GM12878 (cell line): ENCODE data around the gene PAXX. TPM values are rescaled to one million over a fixed set of nuclear protein-coding genes. Genes with fewer than 3 reads are reported as not detected.

Source experiments
- ATAC-seq: fragments of 200-7000 bp; cut with Tn5 transposase; 3 replicates; pipeline ENCODE4 v1.9.1; 2020; ENCODE audit warnings: mild to moderate bottlenecking, moderate library complexity
- BruUV-seq: library from RNA; stranded (reverse); fragments of 400-500 nt; replicated peaks from 2 replicates; lab custom pipeline; 2021; lab: Mats Ljungman, UMichigan
- CTCF ChIA-PET: fragments of 300-600 bp; sonication (Branson Sonifier 250); formaldehyde crosslinking; extraction: SDS; loops from one replicate; lab custom pipeline; 2021; ENCODE audit warnings: inconsistent platforms; lab: Yijun Ruan, JAX
- POLR2A ChIA-PET: fragments of 350-600 bp; formaldehyde crosslinking; extraction: SDS; loops from one replicate; lab custom pipeline; 2021; ENCODE audit warnings: inconsistent platforms; lab: Charles Lee
- RAD21 ChIA-PET: fragments of 300-600 bp; sonication (Branson Sonifier 250); formaldehyde crosslinking; loops from one replicate; lab custom pipeline; 2023; ENCODE audit warnings: antibody characterized with exemption; ENCODE audit not compliant: unreplicated experiment; lab: Charles Lee
- SMC1A ChIA-PET: fragments of 300-600 bp; sonication (Branson Sonifier 250); formaldehyde crosslinking; loops from one replicate; lab custom pipeline; 2023; ENCODE audit not compliant: unreplicated experiment, uncharacterized antibody; lab: Charles Lee
- DNase-seq: peaks from one replicate; pipeline ENCODE4 v3.0.0-alpha.2; 2011; ENCODE audit warnings: low read depth, low spot score
- FAIRE-seq: peaks from 3 replicates; lab custom pipeline; 2011; peaks lifted over from hg19 to GRCh38; lab: Jason Lieb, UNC
- H2AFZ ChIP-seq: 2 replicates; pipeline ENCODE4 v1.6.0; 2011; ENCODE audit warnings: low read depth, low read length, control low read depth; ENCODE audit not compliant: control insufficient read depth
- H3K27ac ChIP-seq: 2 replicates; pipeline ENCODE4 v1.5.1; 2011; ENCODE audit warnings: control low read depth; ENCODE audit not compliant: control insufficient read depth, insufficient read depth
- H3K27me3 ChIP-seq, 2 experiments: replicated peaks in 1 of 2; 2 replicates each; pipeline versions ENCODE4 v1.6.0 to v1.6.1; 2011; ENCODE audit warnings: low read length in 1 of 2; ENCODE audit not compliant: control insufficient read depth in 2 of 2, insufficient read depth in 2 of 2
- H3K36me3 ChIP-seq, 2 experiments: 2 replicates each; pipeline ENCODE4 v1.5.1; 2011; ENCODE audit warnings: low read length in 1 of 2; ENCODE audit not compliant: control insufficient read depth in 2 of 2, insufficient read depth in 2 of 2
- H3K4me1 ChIP-seq: 2 replicates; pipeline ENCODE4 v1.6.1; 2011; ENCODE audit warnings: mild to moderate bottlenecking, low read length, moderate library complexity, mixed read lengths; ENCODE audit not compliant: control insufficient read depth, insufficient read depth
- H3K4me2 ChIP-seq: 2 replicates; pipeline ENCODE4 v1.6.0; 2011; ENCODE audit warnings: control low read depth; ENCODE audit not compliant: control insufficient read depth, insufficient read depth
- H3K4me3 ChIP-seq: fragments of 200-600 bp; sonication (generic); 2 replicates; pipeline ENCODE4 v1.5.1; 2016
- H3K79me2 ChIP-seq: 2 replicates; pipeline ENCODE4 v1.6.0; 2011; ENCODE audit warnings: low read length; ENCODE audit not compliant: control insufficient read depth, insufficient read depth
- H3K9ac ChIP-seq: 2 replicates; pipeline ENCODE4 v1.8.0; 2011; ENCODE audit warnings: low read length, control low read depth, mixed read lengths; ENCODE audit not compliant: control insufficient read depth, insufficient read depth
- H3K9me3 ChIP-seq: replicated peaks from 3 replicates; pipeline ENCODE4 v1.5.1; 2011; ENCODE audit warnings: mild to moderate bottlenecking, low read length; ENCODE audit not compliant: control insufficient read depth, insufficient read depth
- H4K20me1 ChIP-seq: 2 replicates; pipeline ENCODE4 v1.6.0; 2011; ENCODE audit not compliant: control insufficient read depth, insufficient read depth
- ATF3 ChIP-seq: IDR thresholded peaks from 2 replicates; pipeline ENCODE4 v1.6.1; 2011; ENCODE audit warnings: low read depth, mild to moderate bottlenecking, low read length, moderate library complexity, borderline replicate concordance; ENCODE audit errors: extremely low read depth
- BCL11A ChIP-seq: IDR thresholded peaks from 2 replicates; pipeline ENCODE4 v1.6.1; 2011; ENCODE audit warnings: low read depth, low read length
- DPF2 ChIP-seq: fragments of 450-650 bp; IDR thresholded peaks from 2 replicates; pipeline ENCODE4 v1.6.1; 2017; ENCODE audit warnings: mild to moderate bottlenecking
- E4F1 ChIP-seq: fragments of 450-650 bp; IDR thresholded peaks from 2 replicates; pipeline ENCODE4 v1.6.1; 2018; ENCODE audit warnings: borderline replicate concordance, mild to moderate bottlenecking; ENCODE audit not compliant: partially characterized antibody
- FOXK2 ChIP-seq: fragments of 450-650 bp; IDR thresholded peaks from 2 replicates; pipeline ENCODE4 v1.6.1; 2017; ENCODE audit warnings: mild to moderate bottlenecking, moderate library complexity
- KAT2A ChIP-seq: conservative IDR thresholded peaks from 2 replicates; pipeline ENCODE4 v1.6.1; 2011; ENCODE audit warnings: low read depth, low read length; ENCODE audit not compliant: control insufficient read depth
- LARP7 ChIP-seq: fragments of 450-650 bp; IDR thresholded peaks from 2 replicates; pipeline ENCODE4 v1.6.1; 2017; ENCODE audit warnings: mild to moderate bottlenecking
- NKRF ChIP-seq: fragments of 450-650 bp; conservative IDR thresholded peaks from 2 replicates; pipeline ENCODE4 v1.6.1; 2017; ENCODE audit warnings: mild to moderate bottlenecking, moderate library complexity
- NR2C1 ChIP-seq: fragments of 450-650 bp; IDR thresholded peaks from 2 replicates; pipeline ENCODE4 v1.6.1; 2017; ENCODE audit warnings: antibody characterized with exemption, mild to moderate bottlenecking, moderate library complexity
- NR2C2 ChIP-seq: IDR thresholded peaks from 2 replicates; pipeline ENCODE4 v1.6.1; 2011; ENCODE audit warnings: borderline replicate concordance, low read depth; ENCODE audit not compliant: control insufficient read depth, insufficient read length
- RBBP5 ChIP-seq: fragments of 200-600 bp; sonication (generic); conservative IDR thresholded peaks from 2 replicates; pipeline ENCODE4 v1.6.1; 2016
- YY1 ChIP-seq: IDR thresholded peaks from 2 replicates; pipeline ENCODE4 v1.6.1; 2011; ENCODE audit warnings: low read depth, mild to moderate bottlenecking, low read length
- WGBS: methylation state at CpG from one replicate; pipeline ENCODE4 v1.1.6; 2016; ENCODE audit warnings: low lambda C conversion rate; ENCODE audit not compliant: insufficient replicate concordance, insufficient coverage; ENCODE audit errors: missing lambda C conversion rate; 5-methylcytosine and 5-hydroxymethylcytosine counted together
- in situ Hi-C: fragments of 300-500 bp; cut with MboI; formaldehyde crosslinking; loops from 9 replicates; pipeline ENCODE4 v1.14.3; 2018; ENCODE audit warnings: mixed read lengths
- intact Hi-C: fragments of 100-400 bp; cut with micrococcal nuclease; formaldehyde crosslinking; loops from one replicate; pipeline ENCODE4 v1.14.2; 2022; ENCODE audit not compliant: unreplicated experiment
- polyA plus RNA-seq, 11 experiments: library from polyadenylated mRNA; depleted of rRNA in 4 of 11; unstranded in 6 of 11; stranded (reverse) in 5 of 11; fragments of >200 nt; fragmentation: Nextera tagmentation in 4 of 11; fragmentation: Illumina TruSeq in 1 of 11; extraction: Ambion mirVana in 4 of 11; extraction: Trizol in 1 of 11; gene quantifications; 1 replicate in 1 of 11; 2 replicates in 10 of 11; pipeline versions ENCODE4 v1.2.1 to v1.2.3, GENCODE V29; 2011 to 2016; ENCODE audit warnings: inconsistent platforms in 2 of 11, missing spikeins in 2 of 11, low read depth in 1 of 11
- total RNA-seq, 4 experiments: library from RNA; depleted of rRNA in 3 of 4; stranded (reverse); fragments of >200 nt in 3 of 4; fragmentation: Illumina TruSeq in 1 of 4; extraction: Trizol in 1 of 4; gene quantifications; 2 replicates each; pipeline versions ENCODE4 v1.2.1 to v1.2.3, GENCODE V29; 2013 to 2021
- TF ChIP-seq, protein P1 (sequence below): fragments of 450-650 bp; IDR thresholded peaks from 2 replicates; pipeline ENCODE4 v1.6.1; 2017; ENCODE audit warnings: mild to moderate bottlenecking, moderate library complexity
- TF ChIP-seq, protein P2 (sequence below): IDR thresholded peaks from 2 replicates; pipeline ENCODE4 v1.6.1; 2011; ENCODE audit warnings: mild to moderate bottlenecking, low read depth, low read length, moderate library complexity; ENCODE audit not compliant: insufficient replicate concordance

The PAXX gene
- total and polyA plus RNA-seq, 10 of the 15 experiments (the other 5 are each of a cell fraction or from before 2014, with no cell fraction given), result 0.18 to 60.6 (median 29.5) TPM

- BruUV-seq, result no TSS peak
- ChIA-PET RAD21 (no interaction called here), CTCF (no interaction called here), POLR2A (no interaction called here), SMC1A (no interaction called here)
- 26% methylated on average over 11 of the region's 11 CpGs for WGBS
- in situ Hi-C loops, result no loop called here
- ATAC-seq (no peak), FAIRE-seq (no peak), DNase-seq (no peak)
- intact Hi-C loops, result no loop called here
- Histone ChIP-seq H3K36me3 (no peaks in the 10 kb centered on the region), H4K20me1 (peaks cover 3% of the 10 kb centered on the region; the same call in 1 of the 2 replicates), H3K4me3 (no peak overlapping the region), H3K79me2 (no peaks in the 10 kb centered on the region), H3K9ac (no peak overlapping the region), H3K9me3 (no peaks in the 10 kb centered on the region), H3K27ac (no peak overlapping the region), H3K4me1 (no peaks in the 10 kb centered on the region), H3K4me2 (no peak overlapping the region), H2AFZ (no peak overlapping the region), H3K27me3 (peaks cover 5 to 6% of the 10 kb centered on the region in 2 experiments)
- TF ChIP-seq BCL11A, result no peak
- TF ChIP-seq, protein P1, sequence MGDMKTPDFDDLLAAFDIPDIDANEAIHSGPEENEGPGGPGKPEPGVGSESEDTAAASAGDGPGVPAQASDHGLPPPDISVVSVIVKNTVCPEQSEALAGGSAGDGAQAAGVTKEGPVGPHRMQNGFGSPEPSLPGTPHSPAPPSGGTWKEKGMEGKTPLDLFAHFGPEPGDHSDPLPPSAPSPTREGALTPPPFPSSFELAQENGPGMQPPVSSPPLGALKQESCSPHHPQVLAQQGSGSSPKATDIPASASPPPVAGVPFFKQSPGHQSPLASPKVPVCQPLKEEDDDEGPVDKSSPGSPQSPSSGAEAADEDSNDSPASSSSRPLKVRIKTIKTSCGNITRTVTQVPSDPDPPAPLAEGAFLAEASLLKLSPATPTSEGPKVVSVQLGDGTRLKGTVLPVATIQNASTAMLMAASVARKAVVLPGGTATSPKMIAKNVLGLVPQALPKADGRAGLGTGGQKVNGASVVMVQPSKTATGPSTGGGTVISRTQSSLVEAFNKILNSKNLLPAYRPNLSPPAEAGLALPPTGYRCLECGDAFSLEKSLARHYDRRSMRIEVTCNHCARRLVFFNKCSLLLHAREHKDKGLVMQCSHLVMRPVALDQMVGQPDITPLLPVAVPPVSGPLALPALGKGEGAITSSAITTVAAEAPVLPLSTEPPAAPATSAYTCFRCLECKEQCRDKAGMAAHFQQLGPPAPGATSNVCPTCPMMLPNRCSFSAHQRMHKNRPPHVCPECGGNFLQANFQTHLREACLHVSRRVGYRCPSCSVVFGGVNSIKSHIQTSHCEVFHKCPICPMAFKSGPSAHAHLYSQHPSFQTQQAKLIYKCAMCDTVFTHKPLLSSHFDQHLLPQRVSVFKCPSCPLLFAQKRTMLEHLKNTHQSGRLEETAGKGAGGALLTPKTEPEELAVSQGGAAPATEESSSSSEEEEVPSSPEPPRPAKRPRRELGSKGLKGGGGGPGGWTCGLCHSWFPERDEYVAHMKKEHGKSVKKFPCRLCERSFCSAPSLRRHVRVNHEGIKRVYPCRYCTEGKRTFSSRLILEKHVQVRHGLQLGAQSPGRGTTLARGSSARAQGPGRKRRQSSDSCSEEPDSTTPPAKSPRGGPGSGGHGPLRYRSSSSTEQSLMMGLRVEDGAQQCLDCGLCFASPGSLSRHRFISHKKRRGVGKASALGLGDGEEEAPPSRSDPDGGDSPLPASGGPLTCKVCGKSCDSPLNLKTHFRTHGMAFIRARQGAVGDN, result no peak
- no peak for TF ChIP-seq RBBP5
- no peak for TF ChIP-seq E4F1
- no peak for TF ChIP-seq FOXK2
- no peak for TF ChIP-seq ATF3
- TF ChIP-seq YY1, result no peak
- TF ChIP-seq DPF2, result no peak
- TF ChIP-seq LARP7, result no peak
- TF ChIP-seq, protein P2, sequence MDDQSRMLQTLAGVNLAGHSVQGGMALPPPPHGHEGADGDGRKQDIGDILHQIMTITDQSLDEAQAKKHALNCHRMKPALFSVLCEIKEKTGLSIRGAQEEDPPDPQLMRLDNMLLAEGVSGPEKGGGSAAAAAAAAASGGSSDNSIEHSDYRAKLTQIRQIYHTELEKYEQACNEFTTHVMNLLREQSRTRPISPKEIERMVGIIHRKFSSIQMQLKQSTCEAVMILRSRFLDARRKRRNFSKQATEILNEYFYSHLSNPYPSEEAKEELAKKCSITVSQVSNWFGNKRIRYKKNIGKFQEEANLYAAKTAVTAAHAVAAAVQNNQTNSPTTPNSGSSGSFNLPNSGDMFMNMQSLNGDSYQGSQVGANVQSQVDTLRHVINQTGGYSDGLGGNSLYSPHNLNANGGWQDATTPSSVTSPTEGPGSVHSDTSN, result no peak
- TF ChIP-seq KAT2A, result no peak
- no peak for TF ChIP-seq NR2C2
- no peak for TF ChIP-seq NKRF
- no peak for TF ChIP-seq NR2C1
These were observed 8.4 kb upstream of the PAXX start for GRCh38 chr9:136983656-136984314.
